HepG2 (cell line): ENCODE data around the gene ZNF691. TPM values are rescaled to one million over a fixed set of nuclear protein-coding genes. Genes with fewer than 3 reads are reported as not detected.

Experiments
- FOXC1 ChIP-seq: sonication (generic); formaldehyde crosslinking; IDR thresholded peaks from 2 replicates; pipeline ENCODE4 v1.8.0; 2022; ENCODE audit warnings: mild to moderate bottlenecking, missing genetic modification reagents, borderline replicate concordance
- IKZF5 ChIP-seq: IDR thresholded peaks from 2 replicates; pipeline ENCODE4 v1.6.1; 2018; ENCODE audit warnings: missing genetic modification reagents, mild to moderate bottlenecking, missing compliant biosample characterization
- MED13 ChIP-seq: sonication (generic); formaldehyde crosslinking; IDR thresholded peaks from 2 replicates; pipeline ENCODE4 v1.5.0; 2020; ENCODE audit warnings: missing genetic modification reagents
- NFYB ChIP-seq: sonication (generic); formaldehyde crosslinking; IDR thresholded peaks from 2 replicates; pipeline ENCODE4 v1.4.0; 2020; ENCODE audit warnings: missing genetic modification reagents
- NKX3-1 ChIP-seq: sonication (generic); formaldehyde crosslinking; IDR thresholded peaks from 2 replicates; pipeline ENCODE4 v1.5.0; 2020; ENCODE audit warnings: missing genetic modification reagents
- PAF1 ChIP-seq: IDR thresholded peaks from 2 replicates; pipeline ENCODE4 v1.6.1; 2016; ENCODE audit warnings: missing genetic modification reagents, missing compliant biosample characterization
- PRDM10 ChIP-seq: sonication (generic); formaldehyde crosslinking; IDR thresholded peaks from 2 replicates; pipeline ENCODE4 v1.4.0; 2020; ENCODE audit warnings: low read depth, missing genetic modification reagents
- REXO4 ChIP-seq: sonication (generic); formaldehyde crosslinking; IDR thresholded peaks from 2 replicates; pipeline ENCODE4 v1.8.0; 2022; ENCODE audit warnings: missing genetic modification reagents, mild to moderate bottlenecking, borderline replicate concordance
- RXRB ChIP-seq: IDR thresholded peaks from 2 replicates; pipeline ENCODE4 v1.6.1; 2016; ENCODE audit warnings: borderline replicate concordance, missing genetic modification reagents, missing compliant biosample characterization
- TP53 ChIP-seq: sonication (generic); formaldehyde crosslinking; conservative IDR thresholded peaks from 2 replicates; pipeline ENCODE4 v1.4.0; 2020; ENCODE audit warnings: missing genetic modification reagents
- ZBTB7B ChIP-seq: sonication (generic); formaldehyde crosslinking; IDR thresholded peaks from 2 replicates; pipeline ENCODE4 v1.4.0; 2020; ENCODE audit warnings: missing genetic modification reagents
- ZFX ChIP-seq: sonication (generic); formaldehyde crosslinking; IDR thresholded peaks from 2 replicates; pipeline ENCODE4 v1.4.0; 2020; ENCODE audit warnings: mild to moderate bottlenecking, low read depth, missing genetic modification reagents, moderate library complexity
- ZNF121 ChIP-seq: sonication (generic); formaldehyde crosslinking; IDR thresholded peaks from 2 replicates; pipeline ENCODE4 v1.5.0; 2020; ENCODE audit warnings: mild to moderate bottlenecking, missing genetic modification reagents
- ZNF263 ChIP-seq: sonication (generic); formaldehyde crosslinking; IDR thresholded peaks from 2 replicates; pipeline ENCODE4 v1.4.0; 2020; ENCODE audit warnings: missing genetic modification reagents
- ZNF335 ChIP-seq: sonication (generic); formaldehyde crosslinking; IDR thresholded peaks from 2 replicates; pipeline ENCODE4 v1.4.0; 2020; ENCODE audit warnings: missing genetic modification reagents
- ZNF468 ChIP-seq: sonication (generic); formaldehyde crosslinking; IDR thresholded peaks from 2 replicates; pipeline ENCODE4 v1.8.0; 2022; ENCODE audit warnings: mild to moderate bottlenecking, moderate library complexity, missing genetic modification reagents
- ZNF510 ChIP-seq: sonication (generic); formaldehyde crosslinking; IDR thresholded peaks from 2 replicates; pipeline ENCODE4 v1.4.0; 2020; ENCODE audit warnings: low read depth, mild to moderate bottlenecking, missing genetic modification reagents
- ZNF552 ChIP-seq: sonication (generic); formaldehyde crosslinking; IDR thresholded peaks from 2 replicates; pipeline ENCODE4 v1.9.0; 2022; ENCODE audit warnings: missing genetic modification reagents, mild to moderate bottlenecking, borderline replicate concordance
- ZNF746 ChIP-seq: sonication (generic); formaldehyde crosslinking; IDR thresholded peaks from 2 replicates; pipeline ENCODE4 v1.8.0; 2022; ENCODE audit warnings: mild to moderate bottlenecking, missing genetic modification reagents
- polyA plus RNA-seq, 8 experiments: library from polyadenylated mRNA; depleted of rRNA in 3 of 8; stranded (reverse) in 7 of 8; unstranded in 1 of 8; fragments of >200 nt; fragmentation: Illumina TruSeq in 4 of 8; extraction: Trizol in 4 of 8; gene quantifications; 2 replicates each; pipeline versions ENCODE4 v1.2.1 to v1.2.3, GENCODE V29; 2011 to 2016; ENCODE audit warnings: low read depth in 4 of 8, missing spikeins in 1 of 8, mixed read lengths in 1 of 8; ENCODE audit not compliant: insufficient read depth in 1 of 8
- total RNA-seq, 5 experiments: library from RNA; depleted of rRNA; stranded (reverse); fragments of >200 nt; fragmentation: Illumina TruSeq; extraction: Trizol; gene quantifications; 2 replicates each; pipeline ENCODE4 v1.2.3, GENCODE V29; 2016; ENCODE audit warnings: low read depth in 1 of 5
- TF ChIP-seq, protein P1 (sequence below): IDR thresholded peaks from 2 replicates; pipeline ENCODE4 v1.6.1; 2018; ENCODE audit warnings: missing genetic modification reagents
- TF ChIP-seq, protein P2 (sequence below): conservative IDR thresholded peaks from 2 replicates; pipeline ENCODE4 v1.6.1; 2018; ENCODE audit warnings: missing genetic modification reagents

The ZNF691 gene
- total and polyA plus RNA-seq, 2 of the 13 experiments (the other 11 are each of a cell fraction or from before 2014, with no cell fraction given), result 7.6 to 7.8 TPM

- TF ChIP-seq IKZF5 (CRISPR knock-in tag), result peak; percentile 54; the same call in 1 of the 2 replicates
- TF ChIP-seq, protein P1, sequence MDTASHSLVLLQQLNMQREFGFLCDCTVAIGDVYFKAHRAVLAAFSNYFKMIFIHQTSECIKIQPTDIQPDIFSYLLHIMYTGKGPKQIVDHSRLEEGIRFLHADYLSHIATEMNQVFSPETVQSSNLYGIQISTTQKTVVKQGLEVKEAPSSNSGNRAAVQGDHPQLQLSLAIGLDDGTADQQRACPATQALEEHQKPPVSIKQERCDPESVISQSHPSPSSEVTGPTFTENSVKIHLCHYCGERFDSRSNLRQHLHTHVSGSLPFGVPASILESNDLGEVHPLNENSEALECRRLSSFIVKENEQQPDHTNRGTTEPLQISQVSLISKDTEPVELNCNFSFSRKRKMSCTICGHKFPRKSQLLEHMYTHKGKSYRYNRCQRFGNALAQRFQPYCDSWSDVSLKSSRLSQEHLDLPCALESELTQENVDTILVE (CRISPR knock-in tag), result peak; percentile 58; the same call in 1 of the 2 replicates
- no peak for TF ChIP-seq ZNF552 (CRISPR knock-in tag)
- peak; percentile 96 for TF ChIP-seq ZFX (CRISPR knock-in tag)
- no peak for TF ChIP-seq PRDM10 (CRISPR knock-in tag)
- TF ChIP-seq TP53 (CRISPR knock-in tag), result no peak
- no peak for TF ChIP-seq MED13 (CRISPR knock-in tag)
- TF ChIP-seq, protein P2, sequence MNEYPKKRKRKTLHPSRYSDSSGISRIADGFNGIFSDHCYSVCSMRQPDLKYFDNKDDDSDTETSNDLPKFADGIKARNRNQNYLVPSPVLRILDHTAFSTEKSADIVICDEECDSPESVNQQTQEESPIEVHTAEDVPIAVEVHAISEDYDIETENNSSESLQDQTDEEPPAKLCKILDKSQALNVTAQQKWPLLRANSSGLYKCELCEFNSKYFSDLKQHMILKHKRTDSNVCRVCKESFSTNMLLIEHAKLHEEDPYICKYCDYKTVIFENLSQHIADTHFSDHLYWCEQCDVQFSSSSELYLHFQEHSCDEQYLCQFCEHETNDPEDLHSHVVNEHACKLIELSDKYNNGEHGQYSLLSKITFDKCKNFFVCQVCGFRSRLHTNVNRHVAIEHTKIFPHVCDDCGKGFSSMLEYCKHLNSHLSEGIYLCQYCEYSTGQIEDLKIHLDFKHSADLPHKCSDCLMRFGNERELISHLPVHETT (CRISPR knock-in tag), result no peak
- TF ChIP-seq ZBTB7B (CRISPR knock-in tag), result peak; percentile 70; the same call in 1 of the 2 replicates
- no peak for TF ChIP-seq ZNF121 (CRISPR knock-in tag)
- TF ChIP-seq ZNF468 (CRISPR knock-in tag), result no peak
- no peak; the same call in 1 of the 2 replicates for TF ChIP-seq ZNF510
- TF ChIP-seq REXO4, result no peak
- TF ChIP-seq PAF1, result no peak
- 0 out of 2 replicates have a peak, but pooled peaks have one; percentile 38 for TF ChIP-seq ZNF263 (CRISPR knock-in tag)
- no peak for TF ChIP-seq RXRB
- no peak for TF ChIP-seq NKX3-1
- TF ChIP-seq NFYB (CRISPR knock-in tag), result peak; percentile 99
- peak; percentile 11; the same call in 1 of the 2 replicates for TF ChIP-seq ZNF746 (CRISPR knock-in tag)
- 0 out of 2 replicates have a peak, but pooled peaks have one; percentile 28 for TF ChIP-seq ZNF335
- TF ChIP-seq FOXC1, result no peak
Measured at GRCh38 chr1:42846257-42847110, at the start of gene ZNF691 (continued).
